GM12874 (cell line): ENCODE results near the gene ST6GALNAC3.

Source experiments
- TF ChIP-seq, protein P1 (sequence below): IDR thresholded peaks from 2 replicates; pipeline ENCODE4 v1.5.1; 2011; ENCODE audit warnings: low read depth, mild to moderate bottlenecking, control low read depth, low read length, moderate library complexity; ENCODE audit not compliant: insufficient read depth

ST6GALNAC3 gene

GRCh38 chr1:76059451-76059850 lies 15.1 kb upstream of the ST6GALNAC3 start:
- TF ChIP-seq, protein P1, sequence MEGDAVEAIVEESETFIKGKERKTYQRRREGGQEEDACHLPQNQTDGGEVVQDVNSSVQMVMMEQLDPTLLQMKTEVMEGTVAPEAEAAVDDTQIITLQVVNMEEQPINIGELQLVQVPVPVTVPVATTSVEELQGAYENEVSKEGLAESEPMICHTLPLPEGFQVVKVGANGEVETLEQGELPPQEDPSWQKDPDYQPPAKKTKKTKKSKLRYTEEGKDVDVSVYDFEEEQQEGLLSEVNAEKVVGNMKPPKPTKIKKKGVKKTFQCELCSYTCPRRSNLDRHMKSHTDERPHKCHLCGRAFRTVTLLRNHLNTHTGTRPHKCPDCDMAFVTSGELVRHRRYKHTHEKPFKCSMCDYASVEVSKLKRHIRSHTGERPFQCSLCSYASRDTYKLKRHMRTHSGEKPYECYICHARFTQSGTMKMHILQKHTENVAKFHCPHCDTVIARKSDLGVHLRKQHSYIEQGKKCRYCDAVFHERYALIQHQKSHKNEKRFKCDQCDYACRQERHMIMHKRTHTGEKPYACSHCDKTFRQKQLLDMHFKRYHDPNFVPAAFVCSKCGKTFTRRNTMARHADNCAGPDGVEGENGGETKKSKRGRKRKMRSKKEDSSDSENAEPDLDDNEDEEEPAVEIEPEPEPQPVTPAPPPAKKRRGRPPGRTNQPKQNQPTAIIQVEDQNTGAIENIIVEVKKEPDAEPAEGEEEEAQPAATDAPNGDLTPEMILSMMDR = no peak

GRCh38 chr1:76065270-76065669 lies 9.3 kb upstream of the ST6GALNAC3 start:
- TF ChIP-seq, protein P1 = no peak

- TF ChIP-seq, protein P1 = no peak
Measured at GRCh38 chr1:76066394-76066793, 8.2 kb upstream of the ST6GALNAC3 start.

DNA sequence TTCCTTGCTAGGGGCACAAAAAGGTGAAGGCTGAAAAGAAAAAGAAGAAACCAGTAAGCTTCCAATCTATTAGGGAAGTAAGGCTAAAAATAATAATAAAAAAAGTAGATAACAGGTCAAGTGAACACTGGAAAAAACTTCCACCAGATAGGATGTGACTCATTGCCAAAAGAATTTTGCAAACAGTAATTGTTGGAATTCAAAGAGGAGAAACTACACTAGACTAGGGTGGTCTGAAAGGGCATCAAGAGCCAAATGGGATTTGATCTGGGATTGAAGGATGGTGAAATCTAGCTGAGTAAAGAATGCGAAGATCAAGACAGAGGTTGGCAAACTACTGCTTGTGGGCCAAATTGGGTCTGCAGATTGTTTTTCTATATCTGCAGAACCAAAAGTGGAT lies 6.0 kb upstream of the ST6GALNAC3 start:
- TF ChIP-seq, protein P1 = no peak

DNA sequence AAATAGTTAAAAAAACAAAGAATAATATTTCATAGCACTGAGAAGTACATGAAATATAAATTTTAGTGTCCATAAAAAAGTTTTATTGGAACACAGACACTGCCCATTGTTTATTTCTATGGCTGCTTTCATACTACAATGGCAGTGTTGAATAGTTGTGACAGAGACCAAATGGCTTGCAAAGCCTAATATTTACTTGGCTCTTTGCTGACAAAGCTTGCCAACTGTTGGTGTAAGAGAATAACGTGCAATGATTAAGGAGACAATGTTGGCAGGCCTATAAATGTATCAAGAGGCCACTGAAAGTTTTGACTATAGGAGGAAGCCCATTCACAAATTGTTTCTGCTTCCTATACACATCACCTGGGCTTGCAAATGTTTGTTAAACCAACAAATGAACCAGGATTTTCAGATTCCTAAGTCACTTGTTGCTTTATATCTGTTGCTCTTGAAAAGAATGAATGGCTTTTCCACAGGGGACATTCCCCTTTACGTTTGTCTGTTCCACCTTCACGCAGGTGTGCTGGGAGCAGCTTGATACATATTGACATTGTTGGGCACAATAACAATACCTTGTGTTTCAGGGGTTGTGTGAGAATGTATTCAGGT lies 5.5 kb upstream of the ST6GALNAC3 start:
- TF ChIP-seq, protein P1 = no peak

DNA sequence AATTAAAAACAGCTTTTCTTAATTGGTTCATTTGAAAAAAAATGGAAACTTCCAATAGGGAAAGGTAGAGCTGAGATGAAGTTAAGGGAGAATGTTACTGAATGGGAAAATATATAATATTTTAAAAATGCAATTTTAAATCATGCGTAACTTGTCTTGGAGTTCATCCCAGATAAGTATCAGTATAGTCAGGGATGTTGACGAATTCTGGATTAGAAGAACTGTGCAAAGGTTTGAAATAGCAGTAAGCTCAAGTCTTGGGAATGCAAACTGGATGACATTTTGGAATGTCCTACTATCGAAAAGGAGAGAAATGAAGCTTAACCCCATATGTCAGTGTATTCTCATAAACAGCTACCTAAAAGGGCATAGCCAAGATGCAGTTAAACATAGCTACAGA lies 4.0 kb upstream of the ST6GALNAC3 start:
- TF ChIP-seq, protein P1 = no peak

GRCh38 chr1:76073481-76073880 lies 1.1 kb upstream of the ST6GALNAC3 start:
- TF ChIP-seq, protein P1 = no peak
